Skeletal muscle cell (primary cell): Measurements from ENCODE around the gene FGF14.
A peak's percentile ranks its signal among the peaks of the same experiment; 100 is the strongest.

Experiments
- DNase-seq: peaks from one replicate; pipeline ENCODE4 v3.0.0-alpha.2; 2010; ENCODE audit warnings: low read depth
- H3K4me3 ChIP-seq: 2 replicates; pipeline ENCODE4 v1.5.1; 2011; ENCODE audit warnings: low read depth, mild to moderate bottlenecking, control low read depth, low read length, moderate library complexity

FGF14 gene

GRCh38 chr13:101917833-101918661 is 483.8 kb downstream of the FGF14 start:
- DNase-seq: no peak

GRCh38 chr13:101917475-101917810 is 484.4 kb downstream of the FGF14 start:
- no peak overlapping the region for H3K4me3 ChIP-seq
- no peak for DNase-seq

More at GRCh38 chr13:101917833-101918661, 483.8 kb downstream of the FGF14 start:
- no peak overlapping the region for H3K4me3 ChIP-seq

GRCh38 chr13:101916775-101917474 is 484.9 kb downstream of the FGF14 start:
- DNase-seq: no peak
- peak overlapping the region; percentile 26 for H3K4me3 ChIP-seq

- no peak for DNase-seq
Measured at GRCh38 chr13:101916108-101916774, 485.6 kb downstream of the FGF14 start.

GRCh38 chr13:101915755-101916107 is 486.1 kb downstream of the FGF14 start:
- H3K4me3 ChIP-seq: no peak overlapping the region
- DNase-seq: no peak

More at GRCh38 chr13:101916108-101916774, 485.6 kb downstream of the FGF14 start:
- H3K4me3 ChIP-seq: peak overlapping the region; percentile 26

- H3K4me3 ChIP-seq: no peak overlapping the region
- no peak for DNase-seq
Measured at GRCh38 chr13:101915331-101915730, 486.5 kb downstream of the FGF14 start.

- no peak for DNase-seq
- no peak overlapping the region for H3K4me3 ChIP-seq
Measured at GRCh38 chr13:101911752-101912151, 490.1 kb downstream of the FGF14 start.

GRCh38 chr13:101903890-101904289 is 498.0 kb downstream of the FGF14 start:
- no peak for DNase-seq
- H3K4me3 ChIP-seq: no peak overlapping the region

GRCh38 chr13:101898676-101899075 is 503.2 kb downstream of the FGF14 start:
- H3K4me3 ChIP-seq: no peak overlapping the region
- DNase-seq: no peak

GRCh38 chr13:101896541-101896940 is 505.3 kb downstream of the FGF14 start:
- no peak overlapping the region for H3K4me3 ChIP-seq
- no peak for DNase-seq

GRCh38 chr13:101893021-101893420 is 508.8 kb downstream of the FGF14 start:
- DNase-seq: no peak
- no peak overlapping the region for H3K4me3 ChIP-seq

GRCh38 chr13:101892296-101892695 is 509.6 kb downstream of the FGF14 start:
- no peak for DNase-seq
- H3K4me3 ChIP-seq: no peak overlapping the region

GRCh38 chr13:101881593-101881992 is 520.3 kb downstream of the FGF14 start:
- no peak for DNase-seq
- no peak overlapping the region for H3K4me3 ChIP-seq

- H3K4me3 ChIP-seq: no peak overlapping the region
- DNase-seq: no peak
Measured at GRCh38 chr13:101880581-101880980, 521.3 kb downstream of the FGF14 start.

- DNase-seq: no peak
- no peak overlapping the region for H3K4me3 ChIP-seq
Measured at GRCh38 chr13:101876951-101877350, 524.9 kb downstream of the FGF14 start.

- no peak overlapping the region for H3K4me3 ChIP-seq
Measured at GRCh38 chr13:101875717-101876393, 526.0 kb downstream of the FGF14 start.

GRCh38 chr13:101875091-101875490 is 526.8 kb downstream of the FGF14 start:
- no peak for DNase-seq
- H3K4me3 ChIP-seq: no peak overlapping the region

More at GRCh38 chr13:101875717-101876393, 526.0 kb downstream of the FGF14 start:
- DNase-seq: peak; percentile 53

GRCh38 chr13:101869553-101869952 is 532.3 kb downstream of the FGF14 start:
- H3K4me3 ChIP-seq: no peak overlapping the region
- no peak for DNase-seq

- DNase-seq: no peak
Measured at GRCh38 chr13:101868585-101869469, 533.0 kb downstream of the FGF14 start.

More at GRCh38 chr13:101868585-101869469, 533.0 kb downstream of the FGF14 start:
- no peak overlapping the region for H3K4me3 ChIP-seq
